CD4-positive, CD25-positive, alpha-beta regulatory T cell (primary cell): ENCODE data around the gene THEM4. TPM values are rescaled to one million over a fixed set of nuclear protein-coding genes. Genes with fewer than 3 reads are reported as not detected.
A peak's percentile ranks its signal among the peaks of the same experiment; 100 is the strongest.
"Not testable (repeated sequence)": the region's sequence is repeated elsewhere in the genome, so short reads cannot be mapped to it uniquely, and the experiment has no call there.

ENCODE experiments used
- ATAC-seq, 2 donors: fragments of 150-1000 bp; cut with Tn5 transposase; one replicate each; pipeline ENCODE4 v1.10.0; 2021; ENCODE audit warnings: low read depth in 2 of 2, moderate number of reproducible peaks in 2 of 2, moderate library complexity in 1 of 2
- DNase-seq, 3 donors: peaks; one replicate each; pipeline versions ENCODE4 v3.0.0 to v3.0.0-alpha.2; 2012 to 2022; ENCODE audit warnings: mixed read lengths in 1 of 3
- H3K27ac ChIP-seq: one replicate; pipeline ENCODE4 v1.7.0; 2013; ENCODE audit warnings: mild to moderate bottlenecking, low read length; ENCODE audit not compliant: insufficient read depth, poor library complexity, severe bottlenecking
- H3K27me3 ChIP-seq: one replicate; pipeline ENCODE4 v1.7.0; 2013; ENCODE audit warnings: low read length; ENCODE audit not compliant: control insufficient read depth, insufficient read depth
- H3K36me3 ChIP-seq: one replicate; pipeline ENCODE4 v1.7.0; 2013; ENCODE audit warnings: mild to moderate bottlenecking, low read length, moderate library complexity; ENCODE audit not compliant: control insufficient read depth, insufficient read depth
- H3K4me1 ChIP-seq: 2 replicates; pipeline ENCODE4 v1.7.0; 2013; ENCODE audit warnings: mild to moderate bottlenecking, low read length; ENCODE audit not compliant: insufficient read depth, control insufficient read depth, poor library complexity, severe bottlenecking
- H3K4me3 ChIP-seq: one replicate; pipeline ENCODE4 v1.7.0; 2013; ENCODE audit warnings: low read depth, mild to moderate bottlenecking, low read length, moderate library complexity
- H3K9me3 ChIP-seq, 2 experiments: 1 replicate in 1 of 2; 2 replicates in 1 of 2; pipeline ENCODE4 v1.7.0; 2013; ENCODE audit warnings: low read length in 2 of 2, mild to moderate bottlenecking in 1 of 2, moderate library complexity in 1 of 2; ENCODE audit not compliant: control insufficient read depth in 2 of 2
- H3K27ac Mint-ChIP-seq, 3 donors: one replicate each; pipeline ENCODE4 v1.8.0; 2020 to 2022; ENCODE audit warnings: mild to moderate bottlenecking in 3 of 3, mixed read lengths in 3 of 3, moderate library complexity in 2 of 3
- H3K27me3 Mint-ChIP-seq: one replicate; pipeline ENCODE4 v1.8.0; 2022; ENCODE audit warnings: mild to moderate bottlenecking, mixed read lengths
- H3K36me3 Mint-ChIP-seq: one replicate; pipeline ENCODE4 v1.8.0; 2020; ENCODE audit warnings: mixed read lengths
- H3K4me1 Mint-ChIP-seq, 4 donors: one replicate each; pipeline ENCODE4 v1.8.0; 2020 to 2022; ENCODE audit warnings: mixed read lengths in 4 of 4, mild to moderate bottlenecking in 1 of 4
- H3K4me3 Mint-ChIP-seq, 4 donors: one replicate each; pipeline ENCODE4 v1.8.0; 2020 to 2022; ENCODE audit warnings: mild to moderate bottlenecking in 4 of 4, mixed read lengths in 4 of 4, moderate library complexity in 3 of 4
- H3K9me3 Mint-ChIP-seq, 7 donors: one replicate each; pipeline ENCODE4 v1.8.0; 2020 to 2022; ENCODE audit warnings: mixed read lengths in 7 of 7, mild to moderate bottlenecking in 3 of 7, moderate library complexity in 2 of 7
- polyA plus RNA-seq, 4 donors: library from polyadenylated mRNA; unstranded; fragments of 300-500 nt; fragmentation: Illumina TruSeq; gene quantifications; one replicate each; pipeline ENCODE4 v1.2.3, GENCODE V29; 2021
- total RNA-seq: library from RNA; stranded (reverse); gene quantifications from one replicate; pipeline ENCODE4 v1.2.3, GENCODE V29; 2022

Gene THEM4
- total and polyA plus RNA-seq, 5 donors from 2014 or later, result 69.5 to 146 (median 105) TPM

GRCh38 chr1:151875419-151876097, 33.8 kb downstream of the THEM4 start:
- H3K36me3 Mint-ChIP-seq, result peaks cover 49% of the 10 kb centered on the region
- H3K9me3 ChIP-seq, result no peaks in the 10 kb centered on the region
- H3K27ac Mint-ChIP-seq, result peak overlapping the region in 2 of 3 donors; percentile 72 to 81
- H3K9me3 Mint-ChIP-seq, result no peaks in the 10 kb centered on the region
- H3K4me3 ChIP-seq, result no peak overlapping the region
- peaks cover 20 to 34% (median 23%) of the 10 kb centered on the region in 4 donors for H3K4me1 Mint-ChIP-seq
- H3K4me3 Mint-ChIP-seq, result no peak overlapping the region
- no peak overlapping the region for H3K27ac ChIP-seq
- peaks cover 48% of the 10 kb centered on the region for H3K36me3 ChIP-seq
- ATAC-seq, result no peak
- H3K4me1 ChIP-seq, result no peaks in the 10 kb centered on the region
- H3K27me3 ChIP-seq, result no peaks in the 10 kb centered on the region
- no peaks in the 10 kb centered on the region for H3K27me3 Mint-ChIP-seq
- no peak for DNase-seq

- ATAC-seq, H3K27ac ChIP-seq, H3K4me1 ChIP-seq, H3K4me3 Mint-ChIP-seq, H3K4me3 ChIP-seq, H3K27me3 Mint-ChIP-seq, H3K9me3 ChIP-seq, H3K27me3 ChIP-seq, DNase-seq, H3K9me3 Mint-ChIP-seq: not testable (repeated sequence)
- peaks cover 43% of the 10 kb centered on the region for H3K36me3 ChIP-seq
- Mint-ChIP-seq H3K36me3 (peaks cover 45% of the 10 kb centered on the region), H3K4me1 (peaks cover 14 to 37% (median 26%) of the 10 kb centered on the region in 4 donors), H3K27ac (peak overlapping the region; percentile 31 to 85 (median 76))
These were observed 36.5 kb downstream of the THEM4 start for GRCh38 chr1:151872776-151873175.

- H3K36me3 ChIP-seq, result peaks cover 34% of the 10 kb centered on the region
- DNase-seq, result no peak
- H3K9me3 ChIP-seq, result no peaks in the 10 kb centered on the region
- no peak overlapping the region for H3K4me3 ChIP-seq
- Mint-ChIP-seq H3K4me3 (no peak overlapping the region), H3K27ac (peak overlapping the region in 1 of 3 donors; percentile 44), H3K4me1 (peaks cover 14 to 31% (median 25%) of the 10 kb centered on the region in 4 donors), H3K36me3 (peaks cover 36% of the 10 kb centered on the region), H3K9me3 (no peaks in the 10 kb centered on the region), H3K27me3 (no peaks in the 10 kb centered on the region)
- H3K27ac ChIP-seq, result no peak overlapping the region
- ATAC-seq, result no peak
- no peaks in the 10 kb centered on the region for H3K27me3 ChIP-seq
- no peaks in the 10 kb centered on the region for H3K4me1 ChIP-seq
These were observed 37.9 kb downstream of the THEM4 start for GRCh38 chr1:151871284-151872030.

- Histone ChIP-seq H3K27me3 (no peaks in the 10 kb centered on the region), H3K27ac (no peak overlapping the region), H3K36me3 (peaks cover 10% of the 10 kb centered on the region), H3K4me1 (no peaks in the 10 kb centered on the region), H3K4me3 (no peak overlapping the region), H3K9me3 (no peaks in the 10 kb centered on the region)
- Mint-ChIP-seq H3K27ac (no peak overlapping the region), H3K4me3 (no peak overlapping the region), H3K36me3 (peaks cover 11% of the 10 kb centered on the region), H3K9me3 (no peaks in the 10 kb centered on the region), H3K4me1 (peaks cover 6 to 20% (median 8%) of the 10 kb centered on the region in 4 donors), H3K27me3 (no peaks in the 10 kb centered on the region)
- DNase-seq (no peak), ATAC-seq (no peak)
These were observed 40.8 kb downstream of the THEM4 start for GRCh38 chr1:151868486-151868885.

- Mint-ChIP-seq H3K27me3 (no peaks in the 10 kb centered on the region), H3K4me1 (peaks cover 6 to 15% (median 8%) of the 10 kb centered on the region in 4 donors), H3K27ac (peak overlapping the region in 2 of 3 donors; percentile 8 to 11), H3K36me3 (peaks cover 5% of the 10 kb centered on the region), H3K4me3 (no peak overlapping the region), H3K9me3 (no peaks in the 10 kb centered on the region)
- Histone ChIP-seq H3K27ac (no peak overlapping the region), H3K36me3 (peaks cover 4% of the 10 kb centered on the region), H3K27me3 (no peaks in the 10 kb centered on the region), H3K4me1 (no peaks in the 10 kb centered on the region), H3K9me3 (no peaks in the 10 kb centered on the region), H3K4me3 (no peak overlapping the region)
- ATAC-seq (no peak), DNase-seq (peak in 1 of 3 donors; percentile 11)
These were observed 41.4 kb downstream of the THEM4 start for GRCh38 chr1:151867765-151868411.

- Histone ChIP-seq H3K4me3 (no peak overlapping the region), H3K36me3 (no peaks in the 10 kb centered on the region), H3K9me3 (no peaks in the 10 kb centered on the region), H3K27me3 (no peaks in the 10 kb centered on the region), H3K27ac (no peak overlapping the region), H3K4me1 (no peaks in the 10 kb centered on the region)
- Mint-ChIP-seq H3K27ac (peak overlapping the region in 1 of 3 donors; percentile 11), H3K4me3 (no peak overlapping the region), H3K9me3 (no peaks in the 10 kb centered on the region), H3K27me3 (no peaks in the 10 kb centered on the region), H3K4me1 (peaks cover 4 to 15% (median 8%) of the 10 kb centered on the region in 4 donors), H3K36me3 (peaks cover 3% of the 10 kb centered on the region)
- no peak for ATAC-seq
- no peak for DNase-seq
These were observed 42.0 kb downstream of the THEM4 start for GRCh38 chr1:151867321-151867720.

GRCh38 chr1:151864411-151864810, 44.9 kb downstream of the THEM4 start:
- ATAC-seq (no peak), DNase-seq (no peak)
- Mint-ChIP-seq H3K27me3 (no peaks in the 10 kb centered on the region), H3K36me3 (no peaks in the 10 kb centered on the region), H3K27ac (no peak overlapping the region), H3K4me1 (peaks cover 0 to 11% (median 4%) of the 10 kb centered on the region in 4 donors), H3K9me3 (no peaks in the 10 kb centered on the region), H3K4me3 (no peak overlapping the region)
- H3K36me3 ChIP-seq, result no peaks in the 10 kb centered on the region
- no peaks in the 10 kb centered on the region for H3K4me1 ChIP-seq
- no peaks in the 10 kb centered on the region for H3K9me3 ChIP-seq
- H3K27ac ChIP-seq, result no peak overlapping the region
- no peaks in the 10 kb centered on the region for H3K27me3 ChIP-seq
- H3K4me3 ChIP-seq, result no peak overlapping the region
